A549 treated with RU486 at 1 μM for 4 hours (cell line): ENCODE results near the gene HSD17B12. TPM values are rescaled to one million over a fixed set of nuclear protein-coding genes. Genes with fewer than 3 reads are reported as not detected.

Experiments used
- total RNA-seq: library from RNA; stranded (reverse); fragments of 200-300 nt; extraction: Qiagen RNA extraction; gene quantifications from 5 replicates; pipeline ENCODE4 v1.2.3, GENCODE V29; 2022; ENCODE audit warnings: low read depth

HSD17B12 gene
- total RNA-seq: 61.1 to 72.7 TPM (median 70.9 TPM) in 5 replicates

DNA sequence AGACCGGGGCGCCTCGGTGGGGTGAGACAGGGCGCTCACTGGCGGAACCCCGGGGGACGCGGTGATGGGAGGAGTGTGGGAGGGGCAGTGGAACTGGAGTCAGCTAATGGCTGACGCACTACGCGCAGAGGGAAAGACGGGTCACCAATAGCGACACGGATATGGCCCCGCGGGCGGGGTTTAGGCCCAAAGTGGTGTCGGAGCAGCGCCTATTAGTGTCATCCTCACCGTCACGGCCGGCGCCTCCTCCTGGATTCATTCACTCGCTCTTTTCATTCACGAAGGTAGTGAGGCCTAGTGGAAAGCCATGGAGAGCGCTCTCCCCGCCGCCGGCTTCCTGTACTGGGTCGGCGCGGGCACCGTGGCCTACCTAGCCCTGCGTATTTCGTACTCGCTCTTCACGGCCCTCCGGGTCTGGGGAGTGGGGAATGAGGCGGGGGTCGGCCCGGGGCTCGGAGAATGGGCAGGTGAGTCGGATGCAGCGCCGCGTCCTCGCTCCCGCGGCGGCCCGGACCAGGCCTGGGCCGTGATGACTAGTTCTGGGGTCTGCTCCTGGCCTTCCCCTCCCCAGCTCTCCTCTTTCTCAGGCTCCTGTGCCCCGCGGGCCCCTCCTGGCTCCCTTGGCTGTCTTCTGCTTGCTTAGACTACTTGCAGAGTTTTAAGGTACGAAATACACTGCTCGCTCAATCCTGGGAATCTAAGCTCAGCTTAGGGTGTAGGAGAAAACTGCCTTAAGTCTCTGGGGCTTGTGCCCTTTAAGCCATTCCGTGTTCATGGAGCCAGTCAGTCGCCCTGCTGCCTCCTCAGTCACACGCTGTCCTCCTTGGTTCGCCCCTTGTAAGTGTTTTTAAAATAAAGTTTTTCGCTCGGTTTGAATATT, at the start of gene HSD17B12:
TSS of gene HSD17B12 (plus strand) at position 218 of the 880 bp plus-strand sequence. CDS start at position 308, 90 bp downstream.

GRCh38 chr11:43880640-43881159, 200.2 kb downstream of the HSD17B12 start, which contains the start of gene ALKBH3:
Gene ALKBH3 (plus strand): TSS chr11:43880831. CDS start chr11:43882653, 1,822 bp downstream.

Other genes with a start within 250 kb of the HSD17B12 start
- gene ALKBH3, start 200.1 kb downstream of the HSD17B12 start, total RNA-seq: 25.8 to 29.9 TPM (median 27.9 TPM) in 5 replicates